Left kidney (tissue), 8 donors: ENCODE results near the gene SLC9A7. TPM values are rescaled to one million over a fixed set of nuclear protein-coding genes. Genes with fewer than 3 reads are reported as not detected.
A peak's percentile ranks its signal among the peaks of the same experiment; 100 is the strongest.
"Not testable (repeated sequence)": the region's sequence is repeated elsewhere in the genome, so short reads cannot be mapped to it uniquely, and the experiment has no call there.

Experiments used
- DNase-seq: peaks from one replicate; pipeline ENCODE4 v3.0.0-alpha.2; 2013
- long read RNA-seq, 8 donors: transcript quantifications; one replicate each; lab custom pipeline, GENCODE V29; 2026
- polyA plus RNA-seq: library from polyadenylated mRNA; unstranded; fragments of 120-200 nt; gene quantifications from one replicate; pipeline ENCODE4 v1.2.1, GENCODE V29; 2013; ENCODE audit not compliant: insufficient read length

The SLC9A7 gene
- 4.6 TPM for polyA plus RNA-seq
- long read RNA-seq, donor 1 = 0 reads
- long read RNA-seq, donor 2 = 0 reads
- long read RNA-seq, donor 3 = 0 reads
- long read RNA-seq, donor 4 = 0 reads
- long read RNA-seq, donor 5 = 0 reads
- long read RNA-seq, donor 6 = 0 reads
- long read RNA-seq, donor 7 = 0 reads
- long read RNA-seq, donor 8 = 0 reads

DNA sequence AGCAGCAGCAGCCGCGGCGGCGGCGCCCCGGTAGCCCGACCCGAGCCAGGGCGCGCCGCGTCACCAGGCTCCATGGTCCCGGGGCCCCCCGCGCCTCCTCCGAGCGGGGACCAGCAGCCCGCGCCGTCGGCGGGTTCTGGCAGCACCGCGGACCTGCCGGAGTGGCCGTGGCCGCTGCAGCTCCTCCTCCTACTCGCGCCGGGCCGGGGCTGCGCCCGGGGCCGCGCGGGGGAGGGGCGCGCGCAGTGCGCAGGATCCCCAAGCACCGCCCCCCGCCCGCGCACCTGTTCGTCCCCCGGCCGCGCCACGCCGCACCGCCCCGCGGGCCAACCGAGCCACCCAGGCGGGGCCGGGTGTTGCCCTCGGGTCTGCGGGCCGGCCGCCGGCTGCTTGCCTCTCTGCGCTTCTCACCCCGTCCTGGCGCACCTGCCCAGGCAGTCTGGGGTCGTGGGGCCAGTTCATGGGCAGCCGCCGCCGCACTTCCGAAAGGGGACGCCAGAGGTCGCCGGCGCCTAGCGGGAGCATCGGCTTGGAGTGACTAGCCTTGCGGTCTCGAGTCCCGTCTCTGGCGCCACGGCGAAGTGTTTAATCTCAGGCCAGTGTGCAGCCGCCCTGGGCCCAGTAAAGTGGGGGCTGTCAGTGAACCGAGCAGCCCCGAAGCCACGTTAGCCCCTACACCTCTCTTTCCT, at the start of gene SLC9A7:
Gene SLC9A7, minus strand, starts transcription at position 163 of the 689 bp plus-strand sequence. Its CDS starts 89 bp downstream, at position 74.
- peak; percentile 48 for DNase-seq

DNA sequence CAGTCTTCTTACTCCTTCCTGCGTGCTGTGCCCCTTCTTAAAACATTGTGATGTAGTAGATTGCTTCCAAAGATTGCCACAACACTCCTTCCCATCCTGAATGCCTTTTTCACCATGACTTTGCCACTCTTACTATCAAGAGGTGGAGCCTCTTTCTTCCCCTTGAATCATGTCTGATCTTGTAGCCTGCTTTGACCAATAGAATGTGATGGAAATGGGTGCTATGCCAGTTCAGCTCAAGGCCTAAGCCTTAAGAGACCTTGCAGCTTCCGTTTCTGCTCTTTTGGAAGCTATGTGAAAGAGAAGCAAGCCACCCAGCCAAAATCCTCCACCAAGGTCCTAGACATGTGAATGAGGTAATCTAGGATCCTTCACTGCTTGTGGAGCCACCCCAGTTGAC, 46.4 kb upstream of the SLC9A7 start:
- no peak for DNase-seq

DNA sequence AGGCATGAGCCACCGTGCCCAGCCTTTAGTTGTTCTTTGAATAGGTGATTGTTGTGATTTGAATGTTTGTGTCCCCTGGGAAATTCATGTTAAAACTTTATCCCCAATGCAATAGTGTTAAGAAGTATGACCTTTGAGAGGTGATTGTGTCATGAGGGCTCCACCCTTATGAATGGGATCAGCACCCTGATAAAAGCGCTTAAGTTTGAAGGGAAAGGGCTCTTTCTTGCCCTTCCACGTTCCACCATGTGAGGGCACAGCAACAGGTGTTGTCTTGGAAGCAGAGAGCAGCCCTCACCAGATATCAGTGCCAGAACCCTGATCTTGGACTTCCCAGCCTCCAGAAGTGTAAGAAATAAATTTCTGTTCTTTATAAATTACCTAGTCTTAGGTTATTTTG, 44.2 kb upstream of the SLC9A7 start:
- no peak for DNase-seq

DNA sequence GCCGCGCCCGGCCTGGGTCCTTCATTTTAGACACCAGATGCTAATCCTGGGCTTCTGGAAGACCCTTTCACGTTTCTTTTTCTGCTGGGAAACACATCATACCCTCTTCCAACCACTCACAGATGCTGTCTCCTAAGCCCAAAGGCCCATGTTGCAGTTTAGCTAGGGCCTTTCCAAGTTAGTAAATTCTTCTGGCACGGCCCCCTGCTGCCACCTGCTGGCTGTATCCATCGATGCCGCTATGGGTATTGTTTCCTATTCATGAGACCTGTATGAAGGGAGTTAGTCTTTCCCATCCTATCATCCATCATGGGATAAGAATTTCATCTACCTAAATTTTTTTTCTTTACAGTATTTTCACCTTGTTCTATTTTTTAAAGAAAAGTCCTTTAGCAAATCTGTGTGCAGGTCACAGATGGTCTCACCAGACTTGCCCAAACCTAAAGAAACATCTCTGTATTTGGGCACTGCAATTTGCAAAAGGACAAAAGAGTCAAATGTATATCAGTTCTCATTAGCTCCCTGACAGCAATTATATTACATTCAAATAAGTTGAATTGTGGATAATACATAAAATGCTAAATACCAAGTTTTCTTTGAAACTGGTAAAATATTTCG, 37.8 kb upstream of the SLC9A7 start:
- DNase-seq = peak; percentile 35

DNA sequence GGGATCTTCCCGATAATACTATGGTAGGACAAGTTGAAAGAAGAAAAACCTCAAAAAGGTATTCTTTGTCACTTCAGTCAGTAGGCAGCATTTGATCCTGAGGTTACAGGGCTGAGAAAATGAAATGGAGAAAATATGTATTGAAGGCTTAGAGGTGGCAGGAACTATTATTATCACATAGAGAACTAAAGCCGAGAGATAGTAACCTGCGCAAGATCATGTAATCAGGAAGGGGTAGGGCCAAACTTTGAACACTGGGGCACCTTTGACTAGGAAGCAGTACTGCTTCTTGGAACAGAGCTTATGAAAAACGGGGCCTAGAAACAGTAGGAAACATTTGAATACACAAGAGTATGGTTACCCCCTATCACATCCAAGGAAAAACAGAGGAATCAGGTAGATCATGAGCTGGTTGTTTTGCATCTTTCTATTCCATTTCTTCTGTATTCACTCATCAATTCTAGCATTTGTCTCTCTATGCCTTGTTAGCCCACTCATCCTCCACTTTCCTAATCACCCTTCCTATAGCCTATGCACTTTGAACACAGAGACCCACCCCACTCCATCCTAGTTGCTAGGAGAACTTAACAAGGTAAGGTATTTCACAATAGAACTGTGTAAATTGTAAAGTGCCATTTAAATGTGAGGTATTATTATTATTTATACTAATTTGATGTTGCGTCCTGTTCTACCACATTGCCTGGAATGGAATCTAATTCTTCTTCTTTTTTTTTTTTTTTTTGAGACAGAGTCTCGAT, 34.6 kb upstream of the SLC9A7 start:
- DNase-seq = no peak

DNA sequence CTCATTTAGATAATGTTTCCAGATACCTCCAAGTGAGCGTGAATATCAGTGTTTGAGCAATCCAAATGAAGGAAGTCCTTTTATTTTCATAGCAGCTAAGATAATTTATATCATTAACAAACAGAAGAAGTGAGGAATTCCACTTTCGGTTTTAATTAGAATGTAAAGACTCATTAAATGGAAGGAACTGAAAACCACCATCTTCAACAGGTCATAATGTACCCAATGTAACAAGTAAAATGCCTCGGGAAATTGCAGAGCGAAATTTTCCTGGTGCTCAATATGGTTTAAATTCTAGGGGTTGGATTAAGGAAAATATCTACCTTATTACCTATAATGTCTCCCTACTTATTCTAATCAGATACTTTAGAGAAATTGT, 33.9 kb upstream of the SLC9A7 start:
- no peak for DNase-seq

DNA sequence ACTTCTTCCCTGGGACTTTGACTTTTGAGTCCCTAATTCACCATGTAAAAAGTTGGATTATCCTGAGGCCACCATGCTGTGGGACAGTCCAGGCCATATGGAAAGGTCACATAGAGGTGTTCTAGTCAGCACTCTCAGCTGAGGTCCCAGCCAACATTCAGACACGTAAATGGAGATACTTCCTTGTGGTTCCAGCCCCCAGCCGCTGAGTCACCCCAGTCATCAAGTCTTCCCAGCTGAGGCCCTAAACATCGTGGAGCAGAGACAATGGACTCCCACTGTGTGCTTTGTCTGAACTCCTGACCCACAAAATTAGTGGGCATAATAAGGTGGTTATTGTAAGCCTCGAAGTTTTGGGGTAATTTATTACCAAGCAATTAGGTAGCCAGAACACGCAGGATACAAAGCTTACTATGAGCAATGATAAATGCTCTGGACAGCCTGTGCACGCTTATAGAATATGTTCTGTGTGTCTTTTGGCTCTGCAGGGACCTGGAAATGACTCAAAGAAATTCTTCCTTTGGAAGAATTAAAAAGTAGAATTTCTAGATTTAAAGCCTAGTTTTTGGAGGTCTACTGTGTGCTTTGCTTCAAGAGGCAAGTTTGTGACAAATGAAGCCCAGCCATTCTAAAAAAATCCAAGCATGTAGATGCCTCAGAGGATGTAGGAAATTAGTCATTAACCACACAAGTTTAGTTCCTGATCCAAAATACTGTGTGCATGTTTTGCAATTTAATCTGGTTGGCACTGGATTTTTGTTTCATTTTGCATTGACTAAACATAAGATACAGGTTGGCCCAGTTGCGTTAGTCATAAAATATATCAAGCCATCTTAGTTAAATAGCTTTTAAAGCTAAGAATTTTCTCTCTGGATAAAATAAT, 33.2 kb upstream of the SLC9A7 start:
- DNase-seq = no peak

DNA sequence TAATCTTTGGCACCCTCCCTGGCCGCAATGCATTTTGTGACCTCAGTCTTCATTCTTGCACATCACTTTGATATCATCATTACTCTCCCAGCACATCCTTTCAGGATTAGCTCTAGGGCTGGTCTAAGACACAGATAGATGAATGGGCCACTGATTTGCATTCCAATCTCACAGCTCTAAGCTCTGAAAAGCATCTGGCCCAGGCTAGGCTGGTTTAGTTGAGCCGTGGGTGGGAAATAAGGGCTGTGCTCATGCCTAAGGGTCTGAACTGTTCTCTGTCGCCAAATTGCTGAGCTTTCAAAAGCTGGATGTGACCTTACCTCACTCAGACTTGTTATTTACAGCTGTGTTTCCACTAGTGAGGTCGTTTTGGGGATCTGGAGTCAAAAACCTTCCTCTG, 30.0 kb upstream of the SLC9A7 start:
- DNase-seq = no peak

DNA sequence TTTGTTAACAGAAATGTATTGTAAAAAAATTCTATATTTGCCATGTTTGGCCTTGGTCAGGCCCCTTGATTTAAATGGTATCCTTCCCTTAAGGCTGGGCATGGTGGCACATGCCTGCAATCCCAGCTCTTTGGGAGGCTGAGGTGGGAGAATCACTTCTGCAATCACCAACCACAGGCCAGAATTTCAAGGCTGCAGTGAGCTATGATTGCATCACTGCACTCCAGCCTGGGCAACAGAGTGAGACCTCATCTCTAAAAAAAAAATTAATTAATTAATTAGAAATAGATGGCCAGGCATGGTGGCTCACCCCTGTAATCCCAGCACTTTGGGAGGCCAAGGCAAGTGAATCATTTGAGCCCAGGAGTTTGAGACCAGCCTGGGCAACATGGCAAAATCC, 25.5 kb upstream of the SLC9A7 start:
- not testable (repeated sequence) for DNase-seq

DNA sequence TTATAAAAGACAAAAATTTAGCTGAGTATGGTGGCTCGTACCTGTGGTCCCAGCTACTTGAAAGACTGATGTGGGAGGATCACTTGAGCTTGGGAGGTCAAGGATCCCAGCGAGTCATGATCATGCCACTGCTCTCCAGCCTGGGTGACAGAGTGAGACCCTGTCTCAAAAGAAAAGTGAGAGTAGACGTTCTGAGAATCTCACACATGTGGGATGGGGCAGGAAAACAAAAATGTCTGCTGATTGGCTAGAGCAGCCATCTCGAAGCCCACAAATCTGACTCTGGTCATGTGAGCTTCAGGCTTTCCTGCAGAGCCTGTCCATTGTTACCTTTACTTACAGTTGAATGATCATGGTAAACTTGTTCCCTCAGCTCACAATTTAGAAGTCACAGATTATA, 23.1 kb upstream of the SLC9A7 start:
- no peak for DNase-seq

DNA sequence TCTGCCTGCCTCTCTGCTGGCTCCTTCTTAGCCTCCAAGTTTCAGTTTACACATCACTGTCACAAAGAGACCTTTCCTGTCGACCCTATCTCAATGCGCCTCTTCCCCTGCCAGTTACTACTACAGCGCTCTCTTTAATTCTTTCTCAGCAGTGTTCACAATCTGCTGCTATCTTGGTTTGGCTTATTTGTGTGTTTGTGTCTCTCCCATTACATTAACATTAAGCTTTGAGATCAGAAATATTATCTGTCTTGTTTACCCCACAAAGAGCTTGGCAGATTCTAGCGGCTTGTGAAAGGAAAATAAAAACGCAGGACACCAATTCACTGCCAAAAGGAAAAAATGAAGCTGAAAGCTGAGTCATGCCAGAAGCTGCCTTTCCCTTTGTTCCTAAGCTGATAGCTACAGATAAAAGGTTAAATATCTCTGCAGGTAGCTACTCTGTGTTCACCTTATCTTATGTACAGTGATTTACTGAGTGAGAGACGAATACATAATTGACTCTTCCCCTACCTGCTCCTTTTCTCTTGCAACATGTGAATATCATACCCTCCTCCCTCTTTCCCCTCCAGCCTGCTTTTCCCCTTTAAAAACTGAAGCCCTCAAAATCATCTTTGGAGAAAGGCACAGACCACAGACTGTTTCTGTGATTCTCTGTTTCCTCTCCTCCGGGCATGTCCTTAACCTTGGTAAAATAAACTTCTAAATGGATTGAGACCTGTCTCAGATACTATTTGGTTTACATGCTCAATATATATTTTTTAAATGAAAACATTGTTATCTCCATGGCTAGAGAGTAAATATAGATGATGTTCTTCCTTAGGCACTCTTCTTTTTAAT, 19.3 kb upstream of the SLC9A7 start:
- DNase-seq = no peak

DNA sequence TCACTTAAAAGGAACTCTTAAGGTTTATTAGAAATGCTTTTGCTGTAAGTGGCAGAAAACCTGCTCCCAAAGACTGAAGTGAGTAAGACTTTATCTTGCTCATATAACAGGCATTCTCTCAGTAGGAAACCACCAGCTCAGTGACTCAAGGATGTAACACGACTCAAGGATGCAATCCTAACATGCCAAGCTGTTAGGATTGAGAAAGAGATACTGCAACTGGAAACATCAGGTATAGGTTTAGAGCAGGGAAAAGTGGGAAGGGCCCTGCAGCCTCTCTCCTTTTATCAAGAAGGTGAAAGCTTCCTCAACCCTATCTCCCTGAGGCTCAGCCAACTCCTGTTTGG, 11.9 kb upstream of the SLC9A7 start:
- no peak for DNase-seq

DNA sequence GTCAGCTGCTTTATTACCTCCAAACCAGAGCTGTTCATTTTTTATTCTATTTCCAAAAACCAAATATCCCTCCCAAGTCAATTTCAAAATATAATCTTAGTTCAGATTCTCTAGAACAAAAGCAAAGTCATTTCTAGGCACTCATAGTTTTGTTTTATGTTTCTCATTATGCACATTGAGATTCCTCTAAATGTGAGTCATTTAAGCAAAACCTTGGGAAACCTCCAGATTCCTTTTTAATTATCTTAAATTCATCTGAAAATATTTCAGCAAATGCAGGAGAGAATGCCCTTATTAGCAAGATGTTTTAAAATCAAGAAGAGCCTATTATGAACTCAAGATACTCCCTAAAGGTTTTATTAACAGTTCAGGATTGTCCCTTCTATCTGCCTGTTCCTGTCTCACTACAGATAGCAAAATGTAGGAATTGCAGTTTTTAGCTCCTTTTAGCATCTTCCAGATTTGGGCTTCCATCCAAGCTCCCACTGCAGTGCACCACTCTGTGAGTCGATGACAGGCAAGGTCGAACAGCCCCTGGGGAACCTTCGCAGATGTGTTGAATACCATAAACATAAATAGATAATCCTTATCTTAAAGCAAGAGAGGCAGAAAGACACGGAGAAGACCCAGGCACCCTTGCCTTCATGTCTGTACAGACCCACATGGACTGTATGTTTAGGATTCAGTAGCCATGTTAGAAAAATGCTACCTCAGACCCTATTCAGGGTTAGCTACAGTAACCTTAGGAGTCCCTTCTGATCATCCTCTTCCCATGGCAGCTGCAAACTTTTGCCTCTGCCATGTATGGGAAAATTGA, 11.3 kb upstream of the SLC9A7 start:
- DNase-seq = no peak

DNA sequence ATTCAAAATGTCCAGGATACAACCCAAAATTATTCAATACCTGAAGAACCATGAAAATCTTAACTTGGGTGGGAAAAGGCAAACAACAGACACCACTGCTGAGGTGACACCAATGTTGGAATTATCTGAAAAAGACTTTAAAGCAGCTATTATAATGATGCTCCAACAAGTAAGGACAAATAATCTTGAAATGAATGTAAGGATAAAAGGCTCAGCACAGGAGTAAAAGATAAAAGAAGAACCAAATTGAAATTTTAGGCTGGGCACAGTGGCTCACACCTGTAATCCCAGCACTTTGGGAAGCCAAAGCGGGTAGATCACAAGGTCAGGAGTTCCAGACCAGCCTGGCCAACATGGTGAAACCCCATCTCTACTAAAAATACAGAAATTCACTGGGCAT, 4.0 kb upstream of the SLC9A7 start:
- DNase-seq = no peak

DNA sequence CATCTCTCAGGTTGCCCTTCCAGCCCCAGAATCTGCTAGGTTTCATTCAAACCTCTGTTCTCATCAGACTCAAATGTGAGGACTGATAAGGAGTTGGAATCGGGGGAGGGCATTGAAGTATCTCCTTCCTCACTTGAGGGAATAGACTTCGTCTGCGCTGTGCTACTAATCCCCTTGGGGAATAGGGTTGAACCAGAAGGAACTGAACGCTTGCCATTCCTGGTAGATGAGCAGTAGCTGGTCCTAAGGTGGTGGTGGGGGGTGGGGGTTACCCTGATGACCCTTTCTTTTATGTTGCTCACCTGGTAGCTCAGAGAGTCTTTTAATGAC, 692 bp upstream of the SLC9A7 start:
- DNase-seq = no peak

DNA sequence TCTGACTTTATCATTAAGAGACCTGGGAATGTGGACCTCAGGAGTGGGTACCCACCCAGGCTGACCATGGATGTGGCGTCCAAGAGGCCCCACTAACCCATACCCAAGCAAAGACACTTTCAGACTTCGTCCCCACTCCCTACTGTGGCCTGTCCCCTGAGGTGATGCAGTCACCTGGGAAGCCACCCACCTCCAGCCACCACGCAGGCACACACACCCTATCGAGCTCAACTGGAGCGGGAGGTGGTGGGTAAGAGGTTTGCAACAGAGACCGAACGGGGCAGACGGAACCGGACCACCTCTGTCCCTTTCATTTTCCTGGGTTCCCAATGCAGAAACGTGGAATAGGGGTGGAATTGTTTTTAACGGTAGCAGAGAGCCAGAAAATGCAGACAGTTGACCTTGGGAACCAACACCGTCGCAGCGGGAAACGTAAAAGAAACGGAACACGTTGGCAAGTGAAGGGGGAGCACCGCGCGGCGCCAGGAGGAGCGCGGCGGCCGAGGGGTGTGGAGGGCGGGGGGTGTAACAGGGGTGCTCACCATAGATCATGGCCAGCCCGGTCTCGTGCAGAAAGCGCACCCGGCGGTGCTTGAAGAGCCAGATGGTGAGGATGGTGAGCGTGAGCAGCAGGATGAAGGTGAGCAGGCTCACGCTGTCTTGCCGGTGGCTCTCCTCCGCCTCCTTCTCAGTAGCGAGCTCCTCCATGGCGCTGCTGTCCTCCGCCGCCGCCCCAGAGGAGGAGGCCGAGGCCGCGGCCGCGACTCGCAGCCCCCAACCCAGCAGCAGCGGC, 559 bp downstream of the SLC9A7 start:
- DNase-seq = no peak

DNA sequence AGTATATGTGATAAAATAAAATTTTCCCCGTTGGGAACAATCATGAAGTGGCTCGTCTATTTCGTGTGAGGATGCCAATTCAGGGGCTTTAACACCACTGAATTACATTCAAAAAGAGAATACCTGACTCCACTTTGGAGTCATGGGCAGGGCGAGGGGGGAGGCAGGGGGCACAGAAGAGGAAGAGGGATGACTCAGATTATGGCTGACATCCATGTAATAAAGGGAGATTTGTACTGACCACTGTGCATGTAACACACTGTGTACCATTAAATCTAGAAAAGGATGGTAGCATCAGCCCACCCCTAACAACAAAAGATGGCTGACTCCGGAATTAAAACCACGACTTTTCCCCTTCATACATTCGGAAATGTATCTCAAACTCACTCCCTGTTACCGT, 1.3 kb downstream of the SLC9A7 start:
- DNase-seq = no peak

DNA sequence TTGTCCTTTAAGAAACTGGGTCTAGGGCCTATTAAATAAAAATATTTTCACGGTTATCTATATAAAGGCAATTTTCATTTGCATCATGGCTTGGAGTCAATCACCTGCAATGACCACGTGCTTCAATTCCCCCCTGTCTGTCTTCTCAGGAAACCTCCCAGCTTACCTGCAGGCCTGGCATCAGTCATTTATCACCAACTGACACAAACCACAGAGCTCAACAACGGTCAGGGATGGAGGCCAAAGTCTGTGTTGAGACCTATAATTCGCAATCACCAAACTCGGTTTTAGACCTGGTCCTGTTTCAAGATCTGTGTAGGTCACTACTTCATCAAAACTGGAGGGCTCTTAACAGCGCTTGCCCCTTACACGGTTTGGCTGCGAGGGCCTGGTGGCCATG, 1.9 kb downstream of the SLC9A7 start:
- DNase-seq = no peak

DNA sequence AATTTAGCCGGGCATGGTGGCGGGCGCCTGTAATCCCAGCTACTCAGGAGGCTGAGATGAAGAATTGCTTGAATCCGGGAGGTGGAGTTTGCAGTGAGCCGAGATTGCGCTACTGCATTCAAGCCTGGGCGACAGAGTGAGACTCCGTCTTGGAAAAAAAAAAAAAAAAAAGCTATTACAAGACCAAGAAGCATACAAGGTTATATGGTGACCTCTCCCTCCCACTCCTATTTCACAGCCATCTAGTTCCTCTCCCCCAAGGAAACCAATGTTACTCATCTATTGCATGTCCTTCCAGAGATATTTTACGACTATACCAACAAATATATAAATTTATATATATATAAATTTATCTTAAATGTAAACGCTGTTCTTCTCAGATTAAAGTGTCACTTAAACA, 3.2 kb downstream of the SLC9A7 start:
- no peak for DNase-seq
